ENCODE measurements around the gene B3GNT3.

Gene B3GNT3, protein sequence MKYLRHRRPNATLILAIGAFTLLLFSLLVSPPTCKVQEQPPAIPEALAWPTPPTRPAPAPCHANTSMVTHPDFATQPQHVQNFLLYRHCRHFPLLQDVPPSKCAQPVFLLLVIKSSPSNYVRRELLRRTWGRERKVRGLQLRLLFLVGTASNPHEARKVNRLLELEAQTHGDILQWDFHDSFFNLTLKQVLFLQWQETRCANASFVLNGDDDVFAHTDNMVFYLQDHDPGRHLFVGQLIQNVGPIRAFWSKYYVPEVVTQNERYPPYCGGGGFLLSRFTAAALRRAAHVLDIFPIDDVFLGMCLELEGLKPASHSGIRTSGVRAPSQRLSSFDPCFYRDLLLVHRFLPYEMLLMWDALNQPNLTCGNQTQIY

DNA sequence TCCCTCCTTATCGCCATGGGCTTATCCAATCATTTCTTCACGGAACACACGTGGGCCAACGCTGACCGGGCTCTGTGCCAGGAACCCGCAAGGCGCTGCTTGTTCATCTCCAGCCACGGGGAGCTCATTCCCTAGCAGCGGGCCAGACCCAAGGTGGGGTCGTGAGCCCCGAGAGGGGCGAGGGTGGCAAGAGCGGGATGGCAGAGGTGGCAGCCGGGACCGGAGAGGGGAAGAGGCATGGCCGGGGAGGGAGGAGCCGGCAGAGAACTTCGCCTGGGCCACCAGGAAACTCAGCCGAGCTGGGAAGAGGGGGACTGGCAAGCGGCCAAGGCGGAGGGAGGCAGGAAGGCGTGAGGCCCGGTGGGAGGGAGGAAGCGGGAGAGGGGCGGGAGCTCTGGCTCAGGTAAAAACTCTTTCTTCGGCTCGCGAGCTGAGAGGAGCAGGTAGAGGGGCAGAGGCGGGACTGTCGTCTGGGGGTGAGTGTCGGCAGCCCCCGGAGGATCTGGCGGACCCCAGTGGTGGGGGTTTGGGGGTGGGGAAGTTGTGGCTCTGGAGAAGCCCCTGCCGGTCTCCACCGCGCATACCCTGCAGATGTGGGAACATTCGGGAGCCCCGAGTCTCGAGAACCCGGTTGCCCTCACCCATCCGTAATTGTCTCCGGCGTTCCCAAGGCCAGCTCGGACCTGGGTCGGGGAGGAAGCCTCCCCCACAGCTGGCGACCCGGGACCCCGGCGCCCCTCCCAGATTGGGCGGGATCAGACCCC, at the start of gene B3GNT3:
TSS of gene B3GNT3 (plus strand) at position 408 of the 764 bp plus-strand sequence. CDS start 12,670 bp downstream, outside the sequence.
- FAIRE-seq, result no peak

DNA sequence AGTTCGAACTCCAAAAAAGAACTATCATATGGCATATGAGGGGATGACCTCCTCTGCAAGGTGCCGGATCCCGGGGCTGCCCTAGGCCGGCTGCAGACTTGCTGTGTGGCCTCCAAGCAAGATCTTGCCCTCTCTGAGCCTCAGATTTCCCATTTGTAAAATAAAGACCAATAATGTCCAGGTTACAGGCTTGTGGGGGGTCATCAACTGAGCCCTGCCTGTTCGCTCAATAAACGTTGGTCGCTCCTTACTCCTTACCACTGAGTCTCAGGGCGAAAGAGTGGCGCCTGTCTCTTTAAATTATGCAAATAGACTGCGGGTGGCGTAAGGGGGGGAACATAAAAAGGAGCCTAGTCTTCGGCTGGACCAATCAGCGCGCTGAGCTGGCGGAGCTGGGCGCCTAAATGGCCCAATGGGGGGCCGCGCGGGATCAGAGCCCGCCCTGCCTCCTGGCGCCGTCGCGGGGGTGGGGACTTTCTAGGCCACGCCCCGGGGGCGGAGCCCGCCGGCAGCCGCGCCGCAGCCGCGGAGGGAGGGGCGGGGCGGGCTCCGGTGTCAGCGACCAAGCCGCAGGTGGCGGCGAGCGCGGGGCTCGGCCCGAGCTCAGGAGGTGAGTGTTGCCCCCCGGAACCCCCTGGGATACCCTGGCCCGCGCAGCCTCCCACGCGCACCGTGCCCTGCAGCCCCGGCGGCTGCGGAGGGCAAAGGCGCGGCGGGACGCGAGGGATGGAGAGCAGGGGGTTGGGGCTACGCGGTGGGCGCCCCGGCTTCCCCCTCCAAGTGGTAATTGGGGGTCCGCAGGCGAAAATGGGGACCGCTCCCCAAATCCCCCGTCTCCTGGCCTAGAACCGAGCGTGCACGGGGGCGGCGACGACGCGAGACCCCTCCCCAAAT, 47.5 kb upstream of the B3GNT3 start:
- FAIRE-seq, result peak; percentile 78

DNA sequence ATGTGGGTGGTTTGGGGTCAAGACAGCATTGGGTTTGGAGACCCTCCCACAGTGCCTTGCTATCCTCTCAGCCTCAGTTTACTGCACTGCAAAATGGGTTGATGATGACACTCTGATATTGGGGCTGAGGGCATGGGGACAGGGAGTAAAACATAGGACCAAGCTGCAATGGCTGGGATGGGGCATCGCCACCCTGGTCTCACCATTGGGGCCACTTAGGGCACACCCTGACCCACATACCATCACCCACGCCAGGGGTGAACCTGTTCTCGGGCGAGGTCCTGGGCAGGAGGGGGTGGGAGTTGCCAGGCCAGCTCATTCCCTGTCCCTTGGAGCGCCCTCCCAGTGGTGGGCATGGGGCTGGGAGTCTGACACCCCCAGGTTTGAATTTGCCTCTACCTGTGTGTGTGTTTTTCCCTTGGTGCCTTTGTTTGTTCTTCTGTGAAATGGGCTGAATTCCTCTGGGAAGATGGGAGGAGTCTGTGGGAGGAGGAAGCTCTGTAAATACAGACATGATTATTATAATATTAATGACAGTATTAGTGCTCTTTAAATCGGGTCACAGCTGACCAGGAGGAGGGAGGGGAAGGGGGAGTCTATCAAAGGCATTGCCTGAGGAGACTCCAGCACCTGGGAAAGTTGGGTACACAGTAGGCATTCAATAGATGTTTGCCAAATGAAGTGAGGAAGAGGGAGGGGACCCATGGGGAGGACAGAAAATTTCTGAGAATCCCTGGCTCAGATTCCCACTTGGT, 45.9 kb upstream of the B3GNT3 start:
- no peak for FAIRE-seq

DNA sequence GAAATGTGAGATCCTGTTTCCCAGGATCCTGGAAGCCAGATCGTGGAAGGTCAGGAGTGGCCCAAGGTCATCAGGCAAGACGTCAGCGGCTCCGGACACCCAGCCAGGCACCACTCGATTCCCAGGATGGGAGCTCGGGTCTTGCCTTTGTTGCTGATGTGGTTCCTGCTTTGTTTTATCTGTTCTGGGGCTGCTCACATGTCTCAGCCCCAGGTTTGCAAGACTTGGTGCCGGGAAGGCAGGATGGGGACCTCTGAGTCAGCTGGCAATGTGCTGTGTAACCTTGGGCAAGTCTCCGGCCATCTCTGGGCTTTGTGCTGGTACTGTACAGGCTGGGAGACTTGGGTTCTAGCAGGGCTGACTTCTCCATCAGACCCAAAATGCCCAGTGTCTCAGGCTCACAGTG, 45.0 kb upstream of the B3GNT3 start:
- FAIRE-seq, result no peak

DNA sequence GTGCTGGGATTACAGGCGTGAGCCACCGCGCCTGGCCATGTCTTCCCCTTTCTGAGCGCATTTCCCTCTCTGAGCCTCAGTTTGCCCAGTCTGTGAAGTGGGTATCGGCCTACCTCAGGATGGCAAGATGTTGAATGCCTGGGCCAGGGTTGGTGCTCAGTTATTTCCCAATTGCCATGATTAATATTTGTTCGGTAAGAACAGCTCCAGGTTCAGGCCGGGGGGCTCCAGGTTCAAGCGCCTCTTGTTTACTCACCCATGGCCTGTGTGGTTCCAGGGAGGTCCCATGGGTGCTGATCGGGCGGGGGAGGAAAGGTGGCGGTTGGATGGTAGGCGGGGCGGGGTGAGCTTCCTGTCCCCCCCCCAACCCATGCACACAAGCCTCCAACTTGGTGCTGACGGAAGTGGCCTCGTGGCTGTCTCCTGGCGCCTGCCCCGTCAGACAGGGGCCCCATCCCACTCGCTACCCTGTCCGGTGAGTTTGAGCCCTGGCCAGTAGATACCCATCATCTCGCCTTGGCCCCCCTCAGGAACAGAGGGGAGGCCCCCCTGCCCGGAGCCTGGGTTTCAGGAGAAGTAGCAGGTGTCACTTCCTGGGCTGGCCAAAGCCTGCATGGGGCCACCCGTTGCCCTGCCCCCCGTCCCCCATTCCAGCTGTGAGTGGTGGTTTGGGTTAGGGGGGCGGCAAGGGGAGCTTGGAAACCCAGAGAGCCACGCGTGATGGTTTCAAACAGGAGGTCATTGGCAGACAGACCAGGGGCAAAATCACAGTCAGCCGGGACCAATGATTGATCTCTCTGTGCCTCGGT, 43.6 kb upstream of the B3GNT3 start, which contains the start of gene FCHO1:
TSS of gene FCHO1 (plus strand) at position 375 of the 809 bp plus-strand sequence. CDS start 3,688 bp downstream, outside the sequence.
- no peak for FAIRE-seq

DNA sequence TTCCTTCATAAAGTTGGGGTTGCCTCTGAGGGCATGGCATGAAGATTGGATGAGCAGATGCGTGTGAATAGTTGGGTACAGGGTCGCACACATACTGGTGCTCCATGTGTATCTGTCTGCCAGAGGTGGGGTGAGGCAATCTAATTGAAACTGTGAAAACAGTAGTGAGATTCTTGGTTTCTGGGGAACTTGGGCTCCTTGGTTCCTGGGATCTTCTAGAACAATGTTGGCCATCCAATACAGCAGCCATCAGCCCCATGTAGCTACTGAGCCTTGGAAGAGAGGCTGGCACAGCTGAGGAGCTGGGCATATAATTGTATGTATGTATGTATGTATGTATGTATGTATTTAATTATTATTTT, 43.0 kb upstream of the B3GNT3 start:
- no peak for FAIRE-seq

DNA sequence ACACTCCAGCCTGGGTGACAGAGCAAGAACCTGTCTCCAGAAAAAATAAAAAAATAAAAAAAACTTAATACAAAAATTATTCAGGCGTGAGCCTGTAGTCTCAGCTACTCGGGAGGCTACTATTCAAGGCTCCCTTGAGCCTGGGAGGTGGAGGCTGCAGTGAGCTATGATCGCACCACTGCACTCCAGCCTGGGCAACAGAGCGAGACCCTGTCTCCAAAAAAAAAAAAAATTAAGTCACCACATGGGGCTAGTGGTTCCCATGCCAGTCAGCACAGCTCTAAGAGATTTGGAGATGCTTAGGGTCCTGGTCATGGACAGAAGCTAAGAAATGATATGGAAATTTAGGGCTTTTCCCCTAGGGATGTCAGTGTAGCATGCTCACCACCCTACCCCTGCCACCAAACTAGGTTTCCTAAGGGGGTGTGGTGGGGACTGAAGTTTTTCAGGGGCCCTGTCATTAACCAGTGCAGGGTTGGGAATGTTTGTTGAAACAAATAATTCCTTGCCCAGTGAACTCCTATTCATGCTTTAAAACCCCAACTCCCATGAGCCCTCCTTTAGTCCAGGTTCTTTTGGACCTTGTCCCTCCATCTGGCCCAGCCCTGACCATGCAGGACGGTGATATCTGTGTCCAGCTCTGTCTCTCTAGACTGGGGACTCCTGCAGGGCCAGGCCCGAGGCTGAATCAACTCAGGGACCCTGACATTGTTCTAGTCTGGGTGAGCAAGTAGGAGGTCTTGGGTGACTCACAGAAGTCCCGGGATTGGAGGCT, 41.9 kb upstream of the B3GNT3 start:
- FAIRE-seq, result no peak

DNA sequence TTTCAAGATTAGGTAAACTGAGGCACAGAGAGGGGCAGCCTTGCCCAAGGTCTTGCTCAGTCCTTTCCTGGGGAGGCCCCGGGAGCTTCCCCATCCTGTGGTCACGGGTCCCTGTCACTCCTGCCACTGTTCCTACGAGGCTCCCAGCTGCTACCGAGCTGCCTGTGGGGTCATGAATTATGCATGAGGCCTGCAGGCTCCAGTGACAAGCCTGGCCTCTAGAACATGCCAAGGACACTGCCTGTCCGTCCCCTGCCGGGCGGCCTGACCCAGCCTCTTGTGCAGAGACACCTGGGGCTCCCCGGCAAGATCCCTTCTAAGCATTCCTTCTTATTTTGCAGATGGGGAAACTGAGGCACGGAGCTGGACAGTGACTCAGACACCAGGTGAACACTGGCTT, 41.0 kb upstream of the B3GNT3 start:
- FAIRE-seq, result no peak

DNA sequence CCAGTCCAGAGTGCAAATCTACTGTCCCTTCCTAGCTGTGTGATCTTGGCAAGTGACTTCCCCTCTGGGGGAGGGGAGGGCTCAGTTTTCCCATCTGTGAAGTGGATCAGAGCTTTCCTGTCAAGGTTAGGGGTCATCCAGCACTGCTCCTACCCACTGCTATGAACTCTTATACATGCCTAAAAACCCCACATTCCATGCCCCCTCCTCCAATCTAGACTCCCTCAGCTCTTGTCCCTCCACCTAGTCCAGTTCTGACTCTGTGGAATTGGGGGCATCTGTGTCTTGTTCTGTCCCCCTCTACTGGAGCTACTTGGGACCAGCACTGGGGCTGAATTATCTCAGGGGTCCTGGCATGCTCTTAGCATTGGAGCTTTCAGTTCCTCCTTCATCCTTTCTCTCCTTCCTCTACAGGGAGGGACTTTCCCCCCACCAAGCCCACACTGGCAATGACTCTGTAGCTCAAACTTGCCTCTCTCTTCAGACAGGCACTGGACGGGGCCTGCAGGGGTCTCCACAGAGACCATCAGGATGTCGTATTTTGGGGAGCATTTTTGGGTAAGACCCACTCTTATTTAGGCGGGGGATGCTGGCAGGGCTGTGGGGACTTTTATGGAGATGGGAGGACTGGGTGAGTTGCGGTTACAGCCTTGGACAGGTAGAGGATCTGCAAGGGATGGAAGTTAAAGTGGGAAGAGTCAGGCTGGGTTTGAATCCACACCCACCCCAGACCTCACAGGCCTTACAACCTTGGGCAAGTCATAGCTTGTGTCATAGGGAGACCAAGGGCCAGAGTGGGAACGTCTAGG, 40.1 kb upstream of the B3GNT3 start:
- FAIRE-seq, result no peak

DNA sequence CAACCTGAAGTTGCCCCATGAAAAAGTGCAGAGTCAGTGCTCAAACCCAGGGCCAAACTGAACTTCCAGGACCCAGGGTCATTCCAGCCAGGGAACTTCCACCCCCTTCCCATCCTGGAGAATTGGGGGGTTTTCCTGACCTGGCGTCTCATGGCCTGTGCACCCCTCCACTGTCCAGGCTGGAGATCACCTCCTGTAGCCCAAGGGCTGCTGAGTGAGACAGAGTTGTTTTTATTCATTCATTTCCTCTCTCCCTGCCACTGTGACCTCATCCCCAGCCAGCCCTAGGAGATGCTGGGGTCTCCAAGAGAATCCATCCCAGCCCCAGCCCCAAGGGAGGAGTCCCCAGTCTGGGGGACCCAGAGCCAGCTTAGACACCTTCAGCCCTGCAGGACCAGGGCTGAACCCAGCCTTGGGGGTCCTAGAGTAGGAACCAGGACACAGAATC, 39.5 kb upstream of the B3GNT3 start:
- FAIRE-seq, result no peak

DNA sequence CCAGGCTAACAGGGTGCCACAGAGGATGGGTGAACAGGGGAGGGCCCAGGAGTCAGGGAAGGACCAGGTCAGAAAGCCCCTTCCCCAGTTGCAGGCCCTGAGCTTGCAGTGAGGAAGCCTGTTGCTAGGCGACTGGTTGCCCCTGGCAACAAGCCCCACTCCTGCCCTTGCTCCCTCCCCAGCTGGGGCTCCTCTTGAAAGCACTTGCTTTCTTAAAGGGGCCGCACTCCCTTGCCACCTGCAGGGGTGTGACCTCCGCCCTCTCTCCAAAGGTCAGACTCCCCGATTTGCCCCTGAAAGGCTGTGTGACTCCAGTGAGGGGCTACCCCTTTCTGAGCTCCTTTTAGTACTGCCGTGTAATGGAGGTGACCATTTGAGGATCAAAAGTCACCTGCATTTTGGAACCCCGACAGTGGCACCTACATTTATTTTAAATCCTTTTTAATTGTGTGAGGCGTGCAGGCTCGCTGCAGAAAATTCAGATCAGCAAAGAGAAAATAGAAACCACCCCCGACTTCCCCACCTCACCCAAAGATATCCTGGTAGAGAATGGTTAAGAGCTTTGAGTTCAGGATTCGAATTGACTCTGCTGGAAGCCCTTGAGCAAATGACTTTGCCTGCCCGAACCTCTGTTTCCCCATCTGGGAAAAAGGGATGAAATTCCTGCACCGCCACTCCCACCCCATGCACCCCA, 38.8 kb upstream of the B3GNT3 start:
- FAIRE-seq, result no peak

DNA sequence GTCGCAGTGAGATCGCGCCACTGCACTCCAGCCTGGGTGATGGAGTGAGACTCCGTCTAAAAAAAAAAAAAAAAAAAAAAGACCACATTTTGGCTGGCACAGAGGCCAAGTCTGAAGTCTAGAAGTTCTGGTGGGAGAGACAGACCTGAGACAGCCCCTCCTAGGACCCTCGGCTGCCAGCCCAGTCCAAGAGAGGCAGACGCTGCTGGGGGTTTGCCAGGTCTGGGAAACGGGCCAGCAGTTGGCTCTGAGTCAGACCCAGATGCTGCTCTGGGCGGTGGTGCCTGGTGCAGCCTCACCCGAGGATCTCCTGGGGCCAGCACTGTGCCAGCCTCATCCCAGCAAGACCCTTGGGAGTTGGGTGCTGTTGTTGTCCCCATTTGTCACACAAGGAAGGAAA, 37.8 kb upstream of the B3GNT3 start:
- no peak for FAIRE-seq

DNA sequence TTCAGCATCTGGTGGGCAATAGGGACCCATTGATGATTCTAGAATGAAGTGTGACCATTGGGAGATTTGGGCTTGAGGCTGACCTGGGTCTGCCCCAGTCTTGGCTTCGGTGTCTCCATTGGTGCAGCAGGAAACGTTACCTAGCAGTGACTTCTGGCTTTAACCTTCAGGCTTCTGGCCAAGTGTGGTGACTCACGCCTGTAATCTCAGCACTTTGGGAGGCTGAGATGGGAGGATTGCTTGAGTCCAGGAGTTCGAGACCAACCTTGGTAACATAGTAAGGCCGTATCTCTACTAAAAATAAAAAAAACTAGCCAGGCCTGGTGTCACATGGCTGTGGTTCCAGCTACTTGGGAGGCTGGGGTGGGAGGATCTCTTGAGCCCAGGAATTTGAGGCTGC, 36.4 kb upstream of the B3GNT3 start:
- no peak for FAIRE-seq

DNA sequence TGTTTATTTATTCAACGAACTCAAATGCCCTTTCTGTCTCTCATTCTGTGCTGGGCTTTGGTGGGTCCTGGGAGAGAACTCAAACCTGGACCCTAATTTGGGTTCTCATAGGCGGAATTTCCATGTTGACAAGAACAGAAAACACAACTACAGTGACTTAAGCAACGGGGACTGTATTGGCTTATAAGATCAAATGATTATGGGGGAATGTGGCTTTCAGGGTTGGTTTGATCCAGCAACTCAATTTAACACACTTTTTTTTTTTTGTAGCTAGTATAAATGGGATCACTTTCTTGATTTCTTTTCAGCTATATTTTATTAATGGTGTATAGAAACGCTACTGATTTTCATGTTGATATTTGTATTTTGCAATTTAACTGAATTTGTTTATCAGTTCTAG, 33.8 kb upstream of the B3GNT3 start:
- FAIRE-seq, result no peak

DNA sequence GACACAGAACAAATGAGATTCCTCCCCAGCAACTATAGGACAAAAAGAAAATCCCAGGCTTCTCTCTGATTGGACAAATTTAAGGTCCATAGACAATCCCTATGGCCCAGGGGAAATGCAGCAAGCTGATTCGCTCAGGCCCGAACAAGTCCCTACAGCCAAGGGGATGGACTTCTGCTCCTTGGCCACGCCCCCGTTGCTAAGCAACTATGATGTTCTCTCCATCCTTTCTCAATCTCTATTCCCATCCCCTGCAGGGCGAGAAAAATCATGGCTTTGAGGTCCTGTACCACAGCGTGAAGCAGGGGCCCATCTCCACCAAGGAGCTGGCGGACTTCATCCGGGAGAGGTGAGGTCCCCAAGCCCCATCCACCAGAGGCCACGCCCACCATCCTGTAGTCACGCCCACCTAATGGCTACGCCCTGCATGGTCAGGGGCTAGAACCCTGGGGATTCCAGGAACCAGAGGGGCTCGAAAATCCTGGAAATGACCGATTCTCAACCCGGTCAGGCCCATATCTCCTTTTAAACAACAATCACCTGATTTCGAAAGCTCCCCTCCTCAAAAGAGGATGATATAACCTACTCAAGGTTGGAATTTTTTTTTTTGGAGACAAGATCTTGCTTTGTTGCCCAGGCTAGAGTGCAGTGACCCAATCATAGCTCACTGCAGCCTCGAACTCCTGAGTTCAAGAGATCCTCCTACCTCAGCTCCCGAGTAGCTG, 32.3 kb upstream of the B3GNT3 start:
- peak; percentile 56 for FAIRE-seq

DNA sequence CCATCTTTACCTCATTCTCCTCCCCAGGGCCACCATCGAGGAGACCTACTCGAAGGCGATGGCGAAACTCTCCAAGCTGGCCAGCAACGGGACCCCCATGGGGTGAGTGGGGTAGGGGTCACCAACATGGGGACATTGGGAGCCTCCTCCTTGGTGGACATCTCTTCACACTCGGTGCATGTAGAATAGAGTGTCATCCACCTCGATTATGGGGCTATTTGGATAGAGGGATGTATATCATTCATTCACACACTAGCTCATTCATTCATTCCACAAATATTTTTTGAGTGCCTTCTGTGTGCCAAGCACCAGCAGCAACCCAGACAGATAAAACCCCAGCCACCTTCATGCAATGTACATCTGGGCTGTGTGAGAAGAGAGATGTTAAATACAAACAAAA, 30.6 kb upstream of the B3GNT3 start:
- FAIRE-seq, result no peak

DNA sequence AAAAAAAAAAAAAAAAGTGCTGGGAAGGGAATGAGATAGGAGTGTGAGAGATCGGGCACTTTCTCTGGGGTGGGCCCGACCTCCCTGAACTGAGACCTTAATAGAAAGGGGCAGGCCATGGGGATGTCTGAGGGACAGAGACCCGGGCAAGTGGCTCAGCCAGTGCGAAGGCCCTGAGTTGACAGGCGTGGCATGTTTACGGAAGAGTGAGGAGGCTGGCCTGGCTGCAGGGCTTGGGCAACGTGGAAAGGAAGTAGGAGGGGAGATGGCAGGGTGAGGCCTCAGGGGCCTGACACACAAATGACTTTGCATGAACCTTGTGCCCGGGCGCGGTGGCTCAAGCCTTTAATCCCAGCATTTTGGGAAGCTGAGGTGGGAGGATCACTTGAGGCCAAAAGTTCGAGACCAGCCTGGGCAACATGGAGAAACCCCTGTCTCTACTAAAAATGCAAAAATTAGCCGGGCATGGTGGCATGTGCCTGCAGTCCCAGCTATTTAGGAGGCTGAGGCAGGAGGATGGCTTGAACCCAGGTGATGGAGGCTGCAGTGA, 29.8 kb upstream of the B3GNT3 start:
- no peak for FAIRE-seq

DNA sequence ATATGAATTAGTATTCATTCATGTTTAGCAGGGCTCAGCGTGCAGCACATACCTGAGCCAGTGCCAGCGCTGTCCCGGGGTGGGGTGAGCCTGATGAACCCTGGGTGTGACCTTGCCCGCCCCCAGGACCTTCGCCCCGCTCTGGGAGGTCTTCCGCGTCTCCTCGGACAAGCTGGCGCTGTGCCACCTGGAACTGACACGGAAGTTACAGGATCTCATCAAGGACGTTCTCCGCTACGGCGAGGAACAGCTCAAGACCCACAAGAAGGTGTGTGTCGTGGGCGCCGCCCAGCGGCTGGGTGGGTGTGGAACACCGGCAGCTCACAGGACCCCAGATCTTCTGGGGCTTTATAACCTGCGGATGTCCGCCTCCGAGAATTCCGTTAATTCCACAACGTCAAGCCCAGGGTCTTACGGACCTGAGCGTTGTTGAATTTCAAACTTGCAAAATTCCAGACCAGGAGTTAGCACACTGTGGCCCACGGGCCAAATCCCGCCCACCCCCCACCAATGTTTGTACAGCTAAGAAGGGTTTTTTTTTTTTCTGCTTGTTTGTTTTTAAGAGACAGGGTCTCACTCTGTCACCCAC, 28.3 kb upstream of the B3GNT3 start:
- FAIRE-seq, result peak; percentile 93

Measured in G401.6 (cell line).